ENCODE results near the gene FAM24A.

DNA sequence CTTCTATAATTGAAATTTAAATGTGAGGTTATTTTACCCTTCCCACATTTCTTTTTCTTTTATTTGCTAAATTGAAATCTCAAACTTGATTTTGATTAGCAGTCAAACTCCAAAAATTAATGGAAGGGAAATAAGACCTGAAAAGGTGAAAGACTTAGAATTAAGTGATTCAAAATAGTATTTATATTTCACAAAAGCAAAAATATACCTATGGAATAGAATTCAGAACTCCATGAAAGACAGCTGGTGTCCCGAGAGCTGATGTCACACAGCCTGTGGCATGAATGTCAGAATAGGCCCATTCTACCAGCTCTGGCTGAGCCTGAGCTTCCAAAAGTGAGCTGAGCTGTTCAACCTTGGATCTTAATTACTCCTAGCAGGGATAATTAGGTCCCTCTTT lies at the start of gene FAM24A:
- TF ChIP-seq, protein P1, sequence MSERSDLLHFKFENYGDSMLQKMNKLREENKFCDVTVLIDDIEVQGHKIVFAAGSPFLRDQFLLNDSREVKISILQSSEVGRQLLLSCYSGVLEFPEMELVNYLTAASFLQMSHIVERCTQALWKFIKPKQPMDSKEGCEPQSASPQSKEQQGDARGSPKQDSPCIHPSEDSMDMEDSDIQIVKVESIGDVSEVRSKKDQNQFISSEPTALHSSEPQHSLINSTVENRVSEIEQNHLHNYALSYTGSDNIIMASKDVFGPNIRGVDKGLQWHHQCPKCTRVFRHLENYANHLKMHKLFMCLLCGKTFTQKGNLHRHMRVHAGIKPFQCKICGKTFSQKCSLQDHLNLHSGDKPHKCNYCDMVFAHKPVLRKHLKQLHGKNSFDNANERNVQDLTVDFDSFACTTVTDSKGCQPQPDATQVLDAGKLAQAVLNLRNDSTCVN (tag by site-specific recombination; optimal IDR thresholded peaks at IDR 0.05), result no peak
- no peak for TF ChIP-seq ZNF266 (tag by site-specific recombination; IDR thresholded peaks at IDR 0.05; ENCODE audit: low read depth)
- TF ChIP-seq CTCF (tag by site-specific recombination; IDR thresholded peaks at IDR 0.05), result no peak
